G401 (cell line): ENCODE data around the gene GPI. TPM values are rescaled to one million over a fixed set of nuclear protein-coding genes. Genes with fewer than 3 reads are reported as not detected.
A peak's percentile ranks its signal among the peaks of the same experiment; 100 is the strongest.

Experiments used
- DNase-seq: peaks from one replicate; pipeline ENCODE4 v3.0.0-alpha.2; 2015; ENCODE audit warnings: low spot score
- in situ Hi-C: cut with HindIII; loops from 2 replicates; pipeline ENCODE4 v1.10.0; 2016; ENCODE audit warnings: low sequenced_read_pairs, mixed read lengths
- total RNA-seq: library from RNA; depleted of rRNA; stranded (reverse); fragments of >200 nt; shearing (Covaris generic); gene quantifications from 2 replicates; pipeline ENCODE4 v1.2.3, GENCODE V29; 2014

Gene GPI
- total RNA-seq, 1 experiment from 2014 or later: 216 TPM

GRCh38 chr19:34336781-34337271, 28.2 kb upstream of the GPI start:
- peak; percentile 50 for DNase-seq
- in situ Hi-C loops: no loop called here

GRCh38 chr19:34337739-34338138, 27.3 kb upstream of the GPI start:
- in situ Hi-C loops: no loop called here
- peak; percentile 98 for DNase-seq

GRCh38 chr19:34341935-34342680, 22.9 kb upstream of the GPI start:
- in situ Hi-C loops: no loop called here
- no peak for DNase-seq

- in situ Hi-C loops: no loop called here
- no peak for DNase-seq
Observed at GRCh38 chr19:34343751-34344150, 21.2 kb upstream of the GPI start.

- in situ Hi-C loops: no loop called here
- DNase-seq: peak; percentile 97
Observed at GRCh38 chr19:34345947-34346351, 19.0 kb upstream of the GPI start.

- in situ Hi-C loops: no loop called here
- peak; percentile 90 for DNase-seq
Observed at GRCh38 chr19:34347561-34348165, 17.3 kb upstream of the GPI start.

- in situ Hi-C loops: no loop called here
- peak; percentile 85 for DNase-seq
Observed at GRCh38 chr19:34348899-34349487, 16.0 kb upstream of the GPI start.

- DNase-seq: no peak
Observed at GRCh38 chr19:34350161-34350561, 14.8 kb upstream of the GPI start.

GRCh38 chr19:34351382-34351826, 13.6 kb upstream of the GPI start:
- in situ Hi-C loops: no loop called here
- peak; percentile 69 for DNase-seq

More at GRCh38 chr19:34350161-34350561, 14.8 kb upstream of the GPI start:
- in situ Hi-C loops: no loop called here

GRCh38 chr19:34353546-34353945, 11.4 kb upstream of the GPI start:
- no peak for DNase-seq
- in situ Hi-C loops: no loop called here

- DNase-seq: no peak
Observed at GRCh38 chr19:34355201-34355600, 9.8 kb upstream of the GPI start.

GRCh38 chr19:34356875-34357274, 8.1 kb upstream of the GPI start:
- in situ Hi-C loops: no loop called here

More at GRCh38 chr19:34355201-34355600, 9.8 kb upstream of the GPI start:
- in situ Hi-C loops: no loop called here

GRCh38 chr19:34357431-34357830, 7.6 kb upstream of the GPI start:
- no peak for DNase-seq
- in situ Hi-C loops: no loop called here

More at GRCh38 chr19:34356875-34357274, 8.1 kb upstream of the GPI start:
- DNase-seq: no peak

- DNase-seq: peak; percentile 93
- in situ Hi-C loops: no loop called here
Observed at GRCh38 chr19:34359140-34359953, 5.6 kb upstream of the GPI start.

- no peak for DNase-seq
- in situ Hi-C loops: no loop called here
Observed at GRCh38 chr19:34359954-34360315, 5.1 kb upstream of the GPI start.

GRCh38 chr19:34360354-34360909, 4.6 kb upstream of the GPI start:
- in situ Hi-C loops: no loop called here
- DNase-seq: no peak

GRCh38 chr19:34362679-34363069, 2.3 kb upstream of the GPI start:
- DNase-seq: no peak
- in situ Hi-C loops: no loop called here

GRCh38 chr19:34363094-34363493, 1.9 kb upstream of the GPI start:
- in situ Hi-C loops: no loop called here
- no peak for DNase-seq

GRCh38 chr19:34363930-34364329, 1.1 kb upstream of the GPI start:
- in situ Hi-C loops: no loop called here

More at GRCh38 chr19:34363930-34364329, 1.1 kb upstream of the GPI start:
- DNase-seq: no peak
